NT2/D1 (cell line): ENCODE results near the gene ZFPL1.
"Not testable (repeated sequence)": the region's sequence is repeated elsewhere in the genome, so short reads cannot be mapped to it uniquely, and the experiment has no call there.

Source experiments
- SUZ12 ChIP-seq: IDR thresholded peaks from 2 replicates; pipeline ENCODE4 v1.6.1; 2011; ENCODE audit not compliant: insufficient read length, insufficient read depth; ENCODE audit errors: extremely low read depth
- YY1 ChIP-seq: IDR thresholded peaks from 2 replicates; pipeline ENCODE4 v1.6.1; 2011; ENCODE audit not compliant: insufficient read length, insufficient read depth
- ZNF274 ChIP-seq: IDR thresholded peaks from 2 replicates; pipeline ENCODE4 v1.6.1; 2011; ENCODE audit warnings: mild to moderate bottlenecking, low read depth, low read length

GRCh38 chr11:65118891-65119669 lies 35.1 kb downstream of the ZFPL1 start:
- not testable (repeated sequence) for TF ChIP-seq YY1, ZNF274, SUZ12
